ENCODE data around the gene UNC119. TPM values are rescaled to one million over a fixed set of nuclear protein-coding genes. Genes with fewer than 3 reads are reported as not detected.

UNC119 gene
- 10 to 100 TPM; 54.9 to 57.8 TPM for total RNA-seq

DNA sequence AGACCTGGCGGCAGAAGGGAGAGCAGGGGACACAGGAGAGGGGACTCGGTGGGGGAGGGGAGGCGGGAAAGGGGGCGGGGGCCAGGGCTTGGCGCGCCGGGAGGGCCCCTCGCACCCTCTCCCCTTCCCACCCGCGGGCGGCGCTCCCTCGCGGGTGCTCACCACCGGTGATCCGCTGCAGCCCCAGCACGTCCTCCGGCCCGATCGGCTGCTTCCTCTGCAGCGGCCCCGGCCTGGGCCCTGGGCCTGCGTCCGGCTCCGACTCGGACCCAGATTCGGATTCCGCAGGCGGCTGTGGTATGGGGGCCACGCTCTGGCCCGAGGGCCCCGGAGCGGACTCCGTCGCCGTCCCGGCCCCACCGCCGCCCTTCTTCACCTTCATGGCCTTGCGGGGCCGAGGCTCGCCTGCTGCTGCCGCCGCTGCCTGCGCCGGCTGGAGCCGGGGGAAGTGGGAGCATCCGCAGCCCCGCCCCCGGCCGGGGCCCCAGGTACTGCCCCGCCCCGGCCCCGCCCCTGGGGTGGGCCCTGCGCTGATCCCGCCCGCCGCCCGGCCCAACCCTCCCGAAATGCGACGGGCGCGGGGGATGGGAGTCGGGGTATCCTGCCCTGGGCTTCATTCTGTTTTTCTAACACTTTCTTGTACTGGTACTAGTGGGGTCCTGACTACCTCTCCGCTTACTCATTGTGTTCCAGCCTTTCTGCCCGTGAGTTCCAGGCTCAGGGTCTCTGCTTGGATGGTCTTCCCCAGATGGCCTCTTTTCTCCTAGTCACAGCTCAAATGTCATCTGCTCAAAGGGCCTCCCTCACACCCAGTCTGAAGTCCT, at the start of gene UNC119:
UNC119 (minus strand) TSS at position 449 of the 824 bp plus-strand sequence; CDS start at position 382, 67 bp downstream.
- Mint-ChIP-seq H3K4me1 (peaks cover 46% of the 10 kb centered on the region), H3K36me3 (peaks cover 19% of the 10 kb centered on the region), H3K27me3 (no peaks in the 10 kb centered on the region), H3K27ac (peak within 1 kb of the TSS; percentile 92), H3K9me3 (no peaks in the 10 kb centered on the region), H3K4me3 (peak within 1 kb of the TSS; percentile 96)
- POLR2A ChIA-PET: interaction anchor here (3.1 to 3.8 kb wide), 2 partner anchors 19 to 24 kb away, joined by 14 to 33 read pairs; partner anchors contain the start of genes ALDOC and PIGS
- peak; percentile 60 for ATAC-seq (ENCODE audit: low read depth)
- DNase-seq: peak; percentile 91

DNA sequence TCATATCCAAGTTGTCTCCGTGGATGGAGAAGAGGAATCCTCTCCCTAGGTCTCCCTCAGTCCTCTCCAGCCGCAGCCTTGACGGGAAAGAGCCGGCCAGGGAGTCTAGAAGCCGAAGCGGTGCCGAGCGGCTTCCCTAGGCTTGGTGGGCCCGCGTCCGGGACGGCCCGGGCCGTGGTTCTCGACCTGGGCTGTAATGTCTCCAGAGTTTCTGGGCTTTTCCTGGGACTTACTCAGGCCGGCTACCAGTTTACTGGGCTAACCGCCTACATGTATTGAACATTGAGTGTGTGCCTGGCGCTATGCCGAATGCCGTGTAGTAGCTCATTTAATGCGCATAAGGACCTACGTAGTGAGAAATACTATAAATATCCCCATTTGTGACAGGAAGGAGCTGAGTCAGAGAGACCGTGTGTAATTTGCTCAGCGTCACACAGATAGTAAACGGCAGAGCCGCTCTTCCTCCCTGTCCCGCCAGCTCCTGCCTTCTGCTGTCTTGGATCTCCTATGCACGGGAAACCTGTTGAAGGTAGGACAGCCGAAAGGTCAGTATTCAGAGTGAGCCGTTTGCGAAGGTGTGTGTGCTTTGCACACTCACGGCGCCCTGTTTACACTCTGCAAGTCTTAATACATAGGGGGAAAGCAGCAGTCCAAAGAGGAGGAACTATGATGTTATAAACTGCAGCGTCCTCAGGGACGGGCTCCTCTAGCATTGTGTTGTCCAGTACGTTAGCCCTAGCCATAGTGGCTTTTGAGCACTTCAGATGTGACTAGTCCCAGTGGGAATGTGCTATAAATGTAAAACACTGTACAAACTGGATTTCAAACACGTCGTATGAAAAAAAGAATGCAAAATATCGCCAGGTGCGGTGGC, 47.1 kb upstream of the UNC119 start:
- H3K27ac Mint-ChIP-seq: peak overlapping the region; percentile 93
- DNase-seq (peak; percentile 56), ATAC-seq (ENCODE audit: low read depth) (peak; percentile 57)
- H3K9me3 Mint-ChIP-seq: no peaks in the 10 kb centered on the region
- H3K36me3 Mint-ChIP-seq: peaks cover 13% of the 10 kb centered on the region
- peaks cover 16% of the 10 kb centered on the region for H3K4me1 Mint-ChIP-seq
- POLR2A ChIA-PET: interaction anchor here (0.7 to 2.7 kb wide), 13 partner anchors 8 to 352 kb away, joined by 3 to 33 read pairs (median 5); partner anchors contain the start of genes ALDOC, BLTP2, PIGS and SDF2
- H3K4me3 Mint-ChIP-seq: peak overlapping the region; percentile 90
- no peaks in the 10 kb centered on the region for H3K27me3 Mint-ChIP-seq

DNA sequence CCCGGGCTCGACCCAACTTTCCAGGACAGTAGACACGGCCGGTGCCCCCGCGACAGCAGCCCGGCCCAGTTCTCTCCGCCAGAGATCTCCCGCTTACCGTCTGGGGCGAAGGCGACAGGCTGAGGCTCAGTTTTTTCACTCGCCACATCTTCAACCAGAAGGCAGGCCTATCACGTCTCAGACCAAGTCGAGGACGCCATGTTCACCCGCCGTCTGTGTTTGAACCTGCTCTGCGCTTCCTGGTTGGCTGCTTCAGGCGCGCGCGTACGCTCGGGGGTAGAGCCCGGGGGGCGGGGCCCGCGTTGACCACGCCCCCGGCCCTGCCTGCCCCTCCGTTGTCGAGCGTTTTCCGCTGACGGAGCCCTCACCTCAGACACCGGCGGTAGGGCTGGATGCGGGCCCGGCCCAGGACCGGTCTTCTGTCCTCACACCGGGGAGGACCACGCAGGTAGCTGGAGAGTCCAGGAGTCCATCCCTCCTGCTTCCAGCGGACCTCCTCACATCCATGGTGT, 46.4 kb upstream of the UNC119 start, which contains the start of gene SPAG5:
SPAG5 (minus strand) TSS at position 227 of the 512 bp plus-strand sequence; CDS start at position 148, 79 bp downstream.
- peak within 1 kb of the TSS; percentile 90 for H3K4me3 Mint-ChIP-seq
- peaks cover 16% of the 10 kb centered on the region for H3K4me1 Mint-ChIP-seq
- peak; percentile 92 for ATAC-seq (ENCODE audit: low read depth)
- no peaks in the 10 kb centered on the region for H3K27me3 Mint-ChIP-seq
- POLR2A ChIA-PET: interaction anchor here (0.8 to 2.7 kb wide), 13 partner anchors 8 to 353 kb away, joined by 3 to 33 read pairs (median 5); partner anchors contain the start of genes ALDOC, BLTP2, PIGS and SDF2
- H3K36me3 Mint-ChIP-seq: peaks cover 13% of the 10 kb centered on the region
- H3K9me3 Mint-ChIP-seq: no peaks in the 10 kb centered on the region
- DNase-seq: peak; percentile 98
- H3K27ac Mint-ChIP-seq: peak within 1 kb of the TSS; percentile 93

DNA sequence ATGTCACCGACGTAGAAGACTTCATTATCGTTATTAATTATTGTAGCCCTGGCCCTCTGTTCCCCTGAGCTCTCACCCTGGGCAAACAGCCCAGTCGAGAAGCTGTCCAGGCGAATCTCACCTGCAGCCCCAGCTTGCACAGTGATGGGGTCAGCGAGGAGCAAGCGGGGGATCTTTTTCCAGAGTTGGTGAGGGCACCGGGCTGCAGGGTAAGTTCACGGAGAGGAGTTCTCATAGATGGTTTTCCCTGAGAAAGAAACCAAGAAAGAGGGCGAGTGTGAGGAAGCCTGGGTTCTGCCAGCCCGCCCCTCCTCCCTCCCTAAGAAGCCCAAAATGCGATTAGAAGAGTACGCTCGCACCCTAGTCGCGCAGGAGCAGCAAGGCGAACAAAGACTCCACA, 46.0 kb upstream of the UNC119 start:
- Mint-ChIP-seq H3K36me3 (peaks cover 13% of the 10 kb centered on the region), H3K9me3 (no peaks in the 10 kb centered on the region), H3K27me3 (no peaks in the 10 kb centered on the region), H3K4me1 (peaks cover 16% of the 10 kb centered on the region), H3K27ac (peak overlapping the region; percentile 93), H3K4me3 (peak overlapping the region; percentile 90)
- ATAC-seq (ENCODE audit: low read depth) (peak; percentile 10), DNase-seq (no peak)
- POLR2A ChIA-PET: interaction anchor here (0.8 to 2.7 kb wide), 7 partner anchors 9 to 273 kb away, joined by 3 to 33 read pairs (median 3); partner anchors contain the start of genes ALDOC and PIGS

DNA sequence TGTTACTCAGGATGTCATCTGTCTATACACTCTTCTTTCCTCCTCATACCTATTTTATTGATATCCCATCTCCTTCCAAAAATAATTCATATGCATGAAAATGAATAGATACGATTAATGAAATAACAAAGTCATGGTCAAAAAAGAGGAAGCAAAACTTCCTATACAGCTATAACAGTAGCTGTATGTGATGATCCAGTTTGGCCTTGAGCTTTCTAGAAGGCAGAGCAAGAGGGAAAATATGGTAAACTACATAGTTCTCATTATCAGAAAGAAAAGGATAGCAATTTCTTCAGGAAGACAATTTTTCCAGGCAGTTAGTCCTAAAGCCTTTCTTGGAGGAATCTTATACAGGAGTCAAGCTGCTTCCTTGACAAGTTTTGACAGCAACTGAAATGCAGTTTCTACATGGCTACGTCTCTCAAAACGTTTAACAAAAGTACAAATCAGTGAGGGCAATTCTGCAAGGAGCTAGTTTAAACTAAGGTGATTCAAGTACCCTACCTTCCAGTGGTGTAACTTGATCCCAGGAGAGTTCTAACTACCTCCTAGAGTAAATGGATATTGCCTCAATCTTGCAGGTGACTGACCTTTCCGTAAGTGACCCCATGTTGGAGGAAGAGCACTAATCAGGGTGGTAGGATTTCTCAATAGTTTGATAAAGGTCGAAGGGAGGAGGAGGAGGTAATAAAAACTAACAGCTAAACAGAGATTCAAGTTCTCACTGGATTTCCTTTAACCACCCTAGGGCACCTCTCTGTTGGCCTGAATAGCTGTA, 45.4 kb upstream of the UNC119 start:
- Mint-ChIP-seq H3K4me3 (peak overlapping the region; percentile 90), H3K27ac (peak overlapping the region; percentile 93), H3K9me3 (no peaks in the 10 kb centered on the region), H3K27me3 (no peaks in the 10 kb centered on the region), H3K36me3 (peaks cover 18% of the 10 kb centered on the region), H3K4me1 (peaks cover 16% of the 10 kb centered on the region)
- POLR2A ChIA-PET: interaction anchor here (0.8 to 2.7 kb wide), 6 partner anchors 8 to 114 kb away, joined by 3 to 33 read pairs (median 3); partner anchors contain the start of genes ALDOC and PIGS
- ATAC-seq (ENCODE audit: low read depth): no peak
- no peak for DNase-seq

DNA sequence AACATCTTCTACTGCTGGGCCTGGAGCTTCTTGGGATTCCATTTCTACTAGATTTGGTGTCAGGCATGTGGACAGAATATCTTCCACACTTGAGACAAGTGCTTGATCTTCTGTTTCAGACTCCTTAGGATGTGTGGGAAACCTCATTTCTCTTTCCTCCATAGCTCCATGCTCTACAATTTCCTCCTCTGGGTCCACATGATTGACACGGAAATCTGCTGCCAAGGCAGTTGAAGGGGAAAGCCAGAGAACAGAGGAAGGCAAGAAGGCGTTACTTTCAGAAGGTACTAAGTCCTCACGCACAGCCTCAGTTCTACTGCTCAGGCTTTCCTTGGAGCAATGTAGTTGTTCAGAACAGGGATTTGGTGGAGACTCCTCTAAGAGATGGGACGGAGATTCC, 39.8 kb upstream of the UNC119 start:
- Mint-ChIP-seq H3K27ac (no peak overlapping the region), H3K4me3 (no peak overlapping the region), H3K4me1 (peaks cover 4% of the 10 kb centered on the region), H3K27me3 (no peaks in the 10 kb centered on the region), H3K9me3 (no peaks in the 10 kb centered on the region), H3K36me3 (peaks cover 31% of the 10 kb centered on the region)
- DNase-seq: no peak
- POLR2A ChIA-PET: no interaction called here
- ATAC-seq (ENCODE audit: low read depth): no peak

DNA sequence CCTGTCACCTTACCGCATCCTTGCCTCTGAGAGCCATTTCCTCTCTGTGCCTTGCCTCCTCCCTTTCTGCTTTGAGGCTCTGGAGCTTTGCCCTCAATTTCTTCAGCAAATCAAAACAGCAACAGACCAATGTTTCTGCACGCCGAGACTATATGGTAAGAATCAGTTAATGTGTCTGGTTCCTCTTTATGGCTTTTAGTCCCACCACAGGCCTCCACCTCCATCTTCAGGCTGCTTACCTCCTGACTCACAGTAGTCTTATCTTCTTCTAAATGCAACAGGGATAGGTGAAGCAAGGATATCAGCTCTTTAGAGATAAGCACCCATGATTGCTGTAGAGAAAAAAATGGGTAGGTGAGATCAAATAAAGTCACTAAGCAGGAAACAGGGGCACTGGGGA, 33.4 kb upstream of the UNC119 start:
- no peak for ATAC-seq (ENCODE audit: low read depth)
- Mint-ChIP-seq H3K4me1 (no peaks in the 10 kb centered on the region), H3K9me3 (no peaks in the 10 kb centered on the region), H3K27ac (no peak overlapping the region), H3K27me3 (no peaks in the 10 kb centered on the region), H3K4me3 (no peak overlapping the region), H3K36me3 (peaks cover 12% of the 10 kb centered on the region)
- POLR2A ChIA-PET: no interaction called here
- no peak for DNase-seq

DNA sequence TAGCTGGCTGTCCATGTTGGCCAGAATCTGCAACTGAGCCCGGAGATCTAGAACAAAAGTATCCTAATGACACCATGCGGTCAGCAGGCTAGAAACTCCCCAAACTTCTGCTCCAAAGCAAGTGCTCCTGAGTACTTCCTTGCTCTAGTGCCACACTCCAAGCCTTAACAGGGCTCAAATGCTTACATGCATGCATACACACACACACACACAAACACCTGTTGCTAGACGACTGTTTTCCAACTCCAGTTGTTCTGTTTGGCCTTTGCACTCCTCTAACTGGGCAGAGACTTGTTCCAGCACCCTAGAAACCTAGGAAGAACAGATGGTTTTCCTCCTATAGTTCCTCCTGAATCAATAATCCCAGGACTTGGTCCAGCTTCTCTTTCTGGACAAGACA, 32.0 kb upstream of the UNC119 start:
- no peaks in the 10 kb centered on the region for H3K9me3 Mint-ChIP-seq
- POLR2A ChIA-PET: interaction anchor here (1.0 kb wide), 1 partner anchor 14 kb away, joined by 3 read pairs; no protein-coding TSS in a partner anchor
- no peaks in the 10 kb centered on the region for H3K27me3 Mint-ChIP-seq
- DNase-seq (no peak), ATAC-seq (ENCODE audit: low read depth) (no peak)
- H3K27ac Mint-ChIP-seq: no peak overlapping the region
- no peak overlapping the region for H3K4me3 Mint-ChIP-seq
- peaks cover 16% of the 10 kb centered on the region for H3K36me3 Mint-ChIP-seq
- peaks cover 1% of the 10 kb centered on the region for H3K4me1 Mint-ChIP-seq

DNA sequence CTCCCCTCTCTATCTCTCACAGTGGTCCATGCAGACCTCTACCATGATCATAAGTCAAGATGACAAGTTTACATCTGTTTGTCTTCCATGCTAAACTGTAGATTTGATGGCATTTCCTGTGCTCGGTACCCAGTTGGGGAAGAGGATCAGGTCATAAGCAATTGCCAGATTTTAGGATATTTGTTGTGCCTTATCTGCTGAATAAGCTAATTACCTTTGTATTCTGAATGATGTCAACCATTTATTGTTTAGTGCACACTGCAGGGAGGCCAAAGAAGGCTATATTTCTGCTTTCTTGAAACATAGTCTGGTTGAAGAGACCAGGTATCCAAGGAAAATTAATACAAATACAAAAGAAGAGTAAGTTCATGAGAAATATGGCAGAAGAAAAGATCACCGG, 30.1 kb upstream of the UNC119 start:
- ATAC-seq (ENCODE audit: low read depth) (no peak), DNase-seq (no peak)
- peaks cover 1% of the 10 kb centered on the region for H3K4me1 Mint-ChIP-seq
- H3K9me3 Mint-ChIP-seq: no peaks in the 10 kb centered on the region
- H3K36me3 Mint-ChIP-seq: peaks cover 15% of the 10 kb centered on the region
- POLR2A ChIA-PET: interaction anchor here (2.2 kb wide), 1 partner anchor 11 kb away, joined by 5 read pairs; the partner anchor contains the start of gene PIGS
- H3K4me3 Mint-ChIP-seq: no peak overlapping the region
- H3K27me3 Mint-ChIP-seq: no peaks in the 10 kb centered on the region
- H3K27ac Mint-ChIP-seq: no peak overlapping the region

DNA sequence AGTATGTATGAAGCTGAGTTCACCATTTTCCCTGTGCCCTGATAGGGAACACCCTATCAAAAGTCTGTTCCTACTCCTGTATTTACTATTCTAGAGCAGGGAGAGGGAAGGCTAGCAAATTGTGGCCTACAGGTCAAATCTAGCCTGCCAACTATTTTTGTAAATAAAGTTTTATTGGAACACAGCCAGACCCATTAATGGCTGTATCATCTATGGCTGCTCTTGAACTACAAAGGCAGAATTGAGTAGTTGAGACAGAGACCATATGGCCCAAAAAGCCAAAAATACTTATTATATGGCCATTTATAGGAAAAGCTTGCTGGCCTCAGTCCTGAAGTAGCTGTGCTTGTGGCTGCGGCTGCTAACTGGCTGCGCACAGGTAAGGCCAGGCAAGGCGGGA, 28.5 kb upstream of the UNC119 start:
- no peaks in the 10 kb centered on the region for H3K9me3 Mint-ChIP-seq
- peaks cover 9% of the 10 kb centered on the region for H3K4me1 Mint-ChIP-seq
- H3K36me3 Mint-ChIP-seq: peaks cover 18% of the 10 kb centered on the region
- H3K27me3 Mint-ChIP-seq: no peaks in the 10 kb centered on the region
- ATAC-seq (ENCODE audit: low read depth) (no peak), DNase-seq (no peak)
- peak overlapping the region; percentile 10 for H3K27ac Mint-ChIP-seq
- no peak overlapping the region for H3K4me3 Mint-ChIP-seq
- POLR2A ChIA-PET: interaction anchor here (1.2 to 1.5 kb wide), 2 partner anchors 10 to 17 kb away, joined by 3 to 4 read pairs; partner anchors contain the start of gene PIGS

DNA sequence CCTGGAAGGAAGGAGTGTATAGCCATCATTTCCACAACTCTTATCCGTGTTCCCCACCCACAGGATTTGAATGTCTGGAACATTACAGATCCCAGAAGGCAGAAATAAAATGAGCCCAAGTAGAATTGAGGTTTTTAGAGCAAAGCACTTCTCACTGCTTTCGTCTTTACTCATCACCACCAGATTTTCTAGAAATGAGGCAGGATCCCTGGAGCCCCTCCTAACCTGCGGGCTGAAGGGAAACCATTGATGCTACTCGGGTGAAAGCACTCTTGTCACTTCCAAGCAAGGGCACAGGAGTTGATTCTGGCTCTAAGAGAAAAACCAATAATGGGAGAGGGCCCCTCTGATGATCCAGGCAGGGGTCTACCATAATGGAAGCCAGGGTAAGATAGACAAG, 27.1 kb upstream of the UNC119 start:
- peaks cover 12% of the 10 kb centered on the region for H3K4me1 Mint-ChIP-seq
- peaks cover 17% of the 10 kb centered on the region for H3K36me3 Mint-ChIP-seq
- no peak for ATAC-seq (ENCODE audit: low read depth)
- no peaks in the 10 kb centered on the region for H3K9me3 Mint-ChIP-seq
- H3K4me3 Mint-ChIP-seq: no peak overlapping the region
- H3K27me3 Mint-ChIP-seq: no peaks in the 10 kb centered on the region
- H3K27ac Mint-ChIP-seq: no peak overlapping the region
- POLR2A ChIA-PET: interaction anchor here (1.5 kb wide), 1 partner anchor 18 kb away, joined by 3 read pairs; no protein-coding TSS in a partner anchor
- no peak for DNase-seq

Measured in activated naive CD8-positive, alpha-beta T cell treated with anti-CD3 and anti-CD28 coated beads, Interleukin-2, amount 10 ng/mL, durations not matched to agents 7 days and 5 days (primary cell).